Parathyroid adenoma (tissue), 2 donors: Measurements from ENCODE around the gene PRKACA.

ENCODE experiments used
- H2AFZ ChIP-seq: fragments of 300-600 bp; sonication (generic); one replicate; pipeline ENCODE4 v1.7.0; 2017; ENCODE audit warnings: antibody characterized with exemption, mild to moderate bottlenecking
- H3K27ac ChIP-seq: fragments of 300-600 bp; sonication (generic); one replicate; pipeline ENCODE4 v1.7.0; 2017
- H3K27me3 ChIP-seq: fragments of 300-600 bp; sonication (generic); one replicate; pipeline ENCODE4 v1.7.0; 2017; ENCODE audit warnings: low read length; ENCODE audit not compliant: control insufficient read depth, insufficient read depth
- H3K36me3 ChIP-seq: fragments of 300-600 bp; sonication (generic); one replicate; pipeline ENCODE4 v1.7.0; 2017; ENCODE audit warnings: low read length; ENCODE audit not compliant: control insufficient read depth, insufficient read depth
- H3K4me1 ChIP-seq: fragments of 300-600 bp; sonication (generic); one replicate; pipeline ENCODE4 v1.7.0; 2017; ENCODE audit warnings: control low read depth
- H3K4me2 ChIP-seq: fragments of 300-600 bp; sonication (generic); one replicate; pipeline ENCODE4 v1.7.0; 2017; ENCODE audit warnings: low read length
- H3K4me3 ChIP-seq: fragments of 300-600 bp; sonication (generic); one replicate; pipeline ENCODE4 v1.7.0; 2017; ENCODE audit warnings: low read depth, low read length
- H3K79me2 ChIP-seq: fragments of 300-600 bp; sonication (generic); one replicate; pipeline ENCODE4 v1.7.0; 2017; ENCODE audit warnings: control low read depth
- H3K9ac ChIP-seq: fragments of 300-600 bp; sonication (generic); one replicate; pipeline ENCODE4 v1.7.0; 2017; ENCODE audit warnings: mild to moderate bottlenecking
- H3K9me3 ChIP-seq: fragments of 300-600 bp; sonication (generic); one replicate; pipeline ENCODE4 v1.7.0; 2017; ENCODE audit warnings: low read length; ENCODE audit not compliant: control insufficient read depth
- TF ChIP-seq, protein P1 (sequence below): fragments of 300-600 bp; sonication (generic); IDR thresholded peaks from one replicate; pipeline ENCODE4 v1.7.0; 2017; ENCODE audit warnings: antibody characterized with exemption, mild to moderate bottlenecking
- donor health status: primary hyperparathyroidism.

PRKACA gene

GRCh38 chr19:14152713-14153112, 35.2 kb upstream of the PRKACA start:
- Histone ChIP-seq H3K4me3 (no peak overlapping the region), H3K27ac (no peak overlapping the region), H3K9ac (no peak overlapping the region), H3K9me3 (no peaks in the 10 kb centered on the region), H3K79me2 (no peaks in the 10 kb centered on the region), H3K36me3 (no peaks in the 10 kb centered on the region), H3K27me3 (no peaks in the 10 kb centered on the region), H3K4me1 (peaks cover 12% of the 10 kb centered on the region), H3K4me2 (no peak overlapping the region), H2AFZ (no peak overlapping the region)
- TF ChIP-seq, protein P1, sequence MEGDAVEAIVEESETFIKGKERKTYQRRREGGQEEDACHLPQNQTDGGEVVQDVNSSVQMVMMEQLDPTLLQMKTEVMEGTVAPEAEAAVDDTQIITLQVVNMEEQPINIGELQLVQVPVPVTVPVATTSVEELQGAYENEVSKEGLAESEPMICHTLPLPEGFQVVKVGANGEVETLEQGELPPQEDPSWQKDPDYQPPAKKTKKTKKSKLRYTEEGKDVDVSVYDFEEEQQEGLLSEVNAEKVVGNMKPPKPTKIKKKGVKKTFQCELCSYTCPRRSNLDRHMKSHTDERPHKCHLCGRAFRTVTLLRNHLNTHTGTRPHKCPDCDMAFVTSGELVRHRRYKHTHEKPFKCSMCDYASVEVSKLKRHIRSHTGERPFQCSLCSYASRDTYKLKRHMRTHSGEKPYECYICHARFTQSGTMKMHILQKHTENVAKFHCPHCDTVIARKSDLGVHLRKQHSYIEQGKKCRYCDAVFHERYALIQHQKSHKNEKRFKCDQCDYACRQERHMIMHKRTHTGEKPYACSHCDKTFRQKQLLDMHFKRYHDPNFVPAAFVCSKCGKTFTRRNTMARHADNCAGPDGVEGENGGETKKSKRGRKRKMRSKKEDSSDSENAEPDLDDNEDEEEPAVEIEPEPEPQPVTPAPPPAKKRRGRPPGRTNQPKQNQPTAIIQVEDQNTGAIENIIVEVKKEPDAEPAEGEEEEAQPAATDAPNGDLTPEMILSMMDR: no peak

- TF ChIP-seq, protein P1: no peak
- Histone ChIP-seq H3K27me3 (no peaks in the 10 kb centered on the region), H3K9ac (no peak overlapping the region), H3K4me2 (no peak overlapping the region), H3K4me1 (peaks cover 12% of the 10 kb centered on the region), H3K79me2 (no peaks in the 10 kb centered on the region), H3K9me3 (no peaks in the 10 kb centered on the region), H3K36me3 (no peaks in the 10 kb centered on the region), H2AFZ (no peak overlapping the region), H3K27ac (no peak overlapping the region), H3K4me3 (no peak overlapping the region)
Observed at GRCh38 chr19:14150770-14151661, 33.5 kb upstream of the PRKACA start.

DNA sequence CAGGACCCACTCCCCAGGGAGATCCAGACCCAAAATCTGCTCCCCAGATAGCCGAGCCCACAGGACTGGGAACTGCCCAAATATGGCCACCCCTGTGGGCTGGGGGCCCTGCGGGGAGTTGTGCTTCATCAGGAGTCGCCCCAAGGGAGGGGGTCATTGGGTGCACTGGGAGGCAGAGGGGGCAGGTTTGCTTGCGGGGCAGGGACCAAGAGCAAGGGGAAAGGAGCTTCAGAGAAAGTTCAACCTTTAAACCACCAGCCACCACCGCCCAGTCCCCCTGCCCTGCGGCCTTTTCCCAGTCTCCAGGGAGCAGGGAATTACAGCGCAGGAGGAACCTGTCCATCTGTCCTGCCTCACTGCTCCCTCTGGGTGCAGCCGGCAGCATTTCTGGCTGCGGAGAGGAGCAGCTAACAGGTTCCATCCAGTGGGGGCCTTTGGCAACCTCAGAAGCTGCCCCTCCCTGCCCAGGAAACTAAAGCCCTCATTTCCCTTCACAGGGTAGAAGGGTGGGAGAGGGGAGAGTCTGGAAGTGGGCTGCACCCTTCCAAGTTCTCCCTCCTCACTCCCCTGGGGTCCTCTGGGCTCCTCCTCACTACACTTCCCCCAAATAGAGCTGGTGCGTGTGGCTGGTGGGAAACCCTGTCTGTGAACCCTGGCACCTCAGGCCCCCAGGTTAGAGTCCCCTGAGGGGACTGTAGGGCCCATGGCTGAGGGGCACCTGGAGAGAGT, 32.6 kb upstream of the PRKACA start:
- TF ChIP-seq, protein P1: no peak
- no peak overlapping the region for H3K9ac ChIP-seq
- no peaks in the 10 kb centered on the region for H3K79me2 ChIP-seq

DNA sequence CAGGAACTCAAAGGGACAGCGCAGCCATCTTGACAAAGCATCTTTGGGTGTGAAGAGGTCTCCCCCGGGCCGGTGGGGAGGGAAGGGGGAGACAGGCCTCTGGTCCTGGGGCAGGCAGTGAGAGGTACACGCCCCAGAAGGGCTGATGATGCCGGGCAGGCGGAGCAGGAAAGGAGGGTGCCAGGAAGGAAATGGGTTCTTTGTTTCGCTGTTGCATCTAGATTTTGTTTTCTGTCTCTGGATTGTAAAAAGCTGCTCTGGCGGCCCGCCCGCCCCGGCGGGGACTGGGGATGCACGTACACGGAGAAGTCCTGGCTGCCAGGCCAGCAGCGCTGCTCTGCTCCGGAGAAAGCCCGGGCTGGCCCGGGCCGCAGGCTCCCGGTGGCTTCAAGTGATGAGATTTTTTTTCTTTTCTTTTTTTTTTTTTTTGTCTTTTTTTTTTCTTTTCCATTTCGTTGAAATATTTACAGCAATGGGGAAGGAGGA, 32.0 kb upstream of the PRKACA start:
- Histone ChIP-seq H3K27ac (peak overlapping the region; percentile 47), H3K9me3 (no peaks in the 10 kb centered on the region), H3K4me3 (no peak overlapping the region), H3K27me3 (no peaks in the 10 kb centered on the region), H2AFZ (no peak overlapping the region), H3K36me3 (no peaks in the 10 kb centered on the region), H3K4me2 (no peak overlapping the region), H3K79me2 (no peaks in the 10 kb centered on the region), H3K4me1 (peaks cover 12% of the 10 kb centered on the region), H3K9ac (no peak overlapping the region)
- TF ChIP-seq, protein P1: no peak

More for the DNA sequence above, 32.6 kb upstream of the PRKACA start:
- no peak overlapping the region for H3K4me2 ChIP-seq
- H3K9me3 ChIP-seq: no peaks in the 10 kb centered on the region
- no peak overlapping the region for H2AFZ ChIP-seq
- H3K27ac ChIP-seq: peak overlapping the region; percentile 33
- H3K4me3 ChIP-seq: no peak overlapping the region
- no peaks in the 10 kb centered on the region for H3K36me3 ChIP-seq
- H3K4me1 ChIP-seq: peaks cover 12% of the 10 kb centered on the region
- no peaks in the 10 kb centered on the region for H3K27me3 ChIP-seq
